PC-9 (cell line): ENCODE data around the gene ADARB2.

Experiments used
- CTCF ChIP-seq: fragments of 200-600 bp; sonication (generic); conservative IDR thresholded peaks from 2 replicates; pipeline ENCODE4 v1.6.1; 2017; ENCODE audit warnings: mixed run types, antibody characterized with exemption, mild to moderate bottlenecking, moderate library complexity
- EZH2 ChIP-seq: fragments of 200-600 bp; sonication (generic); IDR thresholded peaks from 2 replicates; pipeline ENCODE4 v1.8.0; 2017; ENCODE audit warnings: antibody characterized with exemption, low read depth

DNA sequence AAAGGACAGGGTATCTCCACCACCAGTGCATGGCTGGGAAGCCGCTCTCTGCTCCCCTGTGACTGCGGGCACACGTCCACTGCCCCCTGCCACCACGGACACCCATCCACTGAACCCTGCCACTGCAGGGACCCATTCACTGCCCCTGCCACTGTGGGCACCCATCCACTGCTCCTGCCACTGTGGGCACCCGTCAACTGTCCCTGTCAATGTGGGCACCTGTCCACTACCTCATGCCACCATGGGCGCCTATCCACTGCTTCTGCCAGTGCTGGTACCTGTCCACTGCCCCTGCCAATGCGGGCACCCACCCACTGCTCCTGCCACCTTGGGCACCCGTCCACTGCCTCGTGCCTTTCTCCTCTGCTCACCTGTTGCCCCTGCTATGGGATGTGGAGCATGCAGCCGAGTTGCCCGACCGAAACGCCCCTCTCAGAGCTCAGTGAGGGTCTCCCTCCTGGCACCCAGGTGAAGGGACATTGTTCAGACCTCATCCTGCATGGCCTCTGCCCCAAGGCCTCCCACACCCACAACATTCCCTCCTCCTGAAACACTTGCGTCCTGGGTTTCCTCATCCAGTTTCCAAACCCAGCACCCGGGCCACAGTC is 207.4 kb downstream of the ADARB2 start:
- TF ChIP-seq CTCF: no peak
- TF ChIP-seq EZH2: no peak
